Hepatocyte (in vitro differentiated cells): ENCODE measurements around the gene IDH3G.
"Not testable (repeated sequence)": the region's sequence is repeated elsewhere in the genome, so short reads cannot be mapped to it uniquely, and the experiment has no call there.

Experiments
- CTCF ChIP-seq: fragments of 200-600 bp; sonication (generic); IDR thresholded peaks from 2 replicates; pipeline ENCODE4 v1.5.1; 2016; ENCODE audit warnings: antibody characterized with exemption, mild to moderate bottlenecking; ENCODE audit not compliant: poor library complexity
- EZH2 ChIP-seq: fragments of 200-600 bp; sonication (generic); IDR thresholded peaks from 2 replicates; pipeline ENCODE4 v1.6.1; 2016; ENCODE audit warnings: antibody characterized with exemption, mild to moderate bottlenecking, borderline replicate concordance

- not testable (repeated sequence) for TF ChIP-seq CTCF, EZH2
These were observed 49.1 kb downstream of the IDH3G start for GRCh38 chrX:153745067-153745433.
